Measurements from ENCODE around the gene LIMCH1. TPM values are rescaled to one million over a fixed set of nuclear protein-coding genes. Genes with fewer than 3 reads are reported as not detected.

LIMCH1 gene
- total RNA-seq, 2 donors from 2014 or later = 3.1 to 5.8 TPM

DNA sequence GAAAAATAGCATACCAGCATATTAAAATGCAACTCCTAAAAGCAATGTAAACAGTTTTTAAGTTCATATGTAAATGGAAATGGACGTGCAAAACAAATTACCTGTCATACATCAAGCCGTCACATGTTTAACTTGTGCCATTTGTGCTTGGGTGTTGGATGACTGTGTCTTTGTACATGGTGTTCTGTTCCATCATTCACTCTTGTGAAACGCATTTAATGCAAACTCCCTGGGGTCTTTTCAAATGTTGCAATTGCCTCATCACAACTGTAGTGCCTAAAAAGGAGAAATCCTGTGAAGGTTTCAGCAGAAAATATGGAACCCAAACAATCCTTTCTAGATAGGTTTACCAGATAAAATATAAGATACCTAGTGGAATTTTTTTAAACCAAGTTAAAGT is 158.2 kb downstream of the LIMCH1 start:
- TF ChIP-seq, protein P1, sequence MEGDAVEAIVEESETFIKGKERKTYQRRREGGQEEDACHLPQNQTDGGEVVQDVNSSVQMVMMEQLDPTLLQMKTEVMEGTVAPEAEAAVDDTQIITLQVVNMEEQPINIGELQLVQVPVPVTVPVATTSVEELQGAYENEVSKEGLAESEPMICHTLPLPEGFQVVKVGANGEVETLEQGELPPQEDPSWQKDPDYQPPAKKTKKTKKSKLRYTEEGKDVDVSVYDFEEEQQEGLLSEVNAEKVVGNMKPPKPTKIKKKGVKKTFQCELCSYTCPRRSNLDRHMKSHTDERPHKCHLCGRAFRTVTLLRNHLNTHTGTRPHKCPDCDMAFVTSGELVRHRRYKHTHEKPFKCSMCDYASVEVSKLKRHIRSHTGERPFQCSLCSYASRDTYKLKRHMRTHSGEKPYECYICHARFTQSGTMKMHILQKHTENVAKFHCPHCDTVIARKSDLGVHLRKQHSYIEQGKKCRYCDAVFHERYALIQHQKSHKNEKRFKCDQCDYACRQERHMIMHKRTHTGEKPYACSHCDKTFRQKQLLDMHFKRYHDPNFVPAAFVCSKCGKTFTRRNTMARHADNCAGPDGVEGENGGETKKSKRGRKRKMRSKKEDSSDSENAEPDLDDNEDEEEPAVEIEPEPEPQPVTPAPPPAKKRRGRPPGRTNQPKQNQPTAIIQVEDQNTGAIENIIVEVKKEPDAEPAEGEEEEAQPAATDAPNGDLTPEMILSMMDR (conservative IDR thresholded peaks at IDR 0.05) = no peak
- H3K27me3 Mint-ChIP-seq (ENCODE audit: insufficient read depth) = peaks cover 28% of the 10 kb centered on the region
- no peak overlapping the region for H3K27ac Mint-ChIP-seq
- H3K27ac ChIP-seq (ENCODE audit: low read depth, low read length) = no peak overlapping the region
- H3K36me3 Mint-ChIP-seq (ENCODE audit: low read depth) = no peaks in the 10 kb centered on the region
- WGBS, 2 experiments (ENCODE audit: insufficient coverage in 1 of 2, insufficient read length in 1 of 2) = 85 to 100% methylated on average over 2 to 3 of the region's 3 CpGs
- H3K4me3 Mint-ChIP-seq = no peak overlapping the region
- H3K9ac ChIP-seq (ENCODE audit: extremely low read depth, low read length, poor library complexity, severe bottlenecking) = no peak overlapping the region
- H3K9me3 Mint-ChIP-seq = no peaks in the 10 kb centered on the region
- H3K36me3 ChIP-seq (ENCODE audit: control insufficient read depth, insufficient read depth, low read length) = no peaks in the 10 kb centered on the region
- no peak for DNase-seq
- no peaks in the 10 kb centered on the region for H3K9me3 ChIP-seq (ENCODE audit: control insufficient read depth, low read length)
- H3K27me3 ChIP-seq (ENCODE audit: control insufficient read depth, insufficient read depth, low read length, poor library complexity, severe bottlenecking) = peaks cover 9% of the 10 kb centered on the region
- no peaks in the 10 kb centered on the region for H3K4me1 Mint-ChIP-seq
- H3K4me1 ChIP-seq (ENCODE audit: control insufficient read depth, insufficient read depth, low read length) = no peaks in the 10 kb centered on the region
- H3K4me3 ChIP-seq (ENCODE audit: low read length) = no peak overlapping the region

DNA sequence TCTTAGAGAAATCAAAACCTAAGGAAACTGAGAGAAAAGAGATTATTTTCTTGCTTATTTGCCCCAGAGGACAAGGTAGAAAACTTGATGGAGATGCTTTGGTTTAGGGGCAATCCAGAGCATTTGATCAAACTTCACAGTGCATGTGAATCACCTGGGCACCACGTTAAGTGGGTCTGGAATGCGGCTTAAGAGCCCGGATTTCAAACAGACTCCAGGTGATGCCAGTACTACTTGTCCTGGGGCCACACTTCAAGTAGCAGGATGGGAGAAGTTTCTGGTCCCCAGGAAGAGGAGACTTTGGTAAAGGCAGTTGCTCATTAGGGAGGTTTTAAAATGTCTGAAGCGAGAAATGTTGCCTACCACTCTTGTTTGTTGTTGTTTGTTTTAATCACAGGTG is 158.8 kb downstream of the LIMCH1 start:
- H3K27ac Mint-ChIP-seq = no peak overlapping the region
- DNase-seq = no peak
- H3K9me3 Mint-ChIP-seq = no peaks in the 10 kb centered on the region
- WGBS, 2 experiments (ENCODE audit: insufficient coverage in 1 of 2, insufficient read length in 1 of 2) = 81 to 88% methylated on average over 4 of the region's 4 CpGs
- H3K27me3 Mint-ChIP-seq (ENCODE audit: insufficient read depth) = peaks cover 33% of the 10 kb centered on the region
- Histone ChIP-seq H3K9ac (ENCODE audit: extremely low read depth, low read length, poor library complexity, severe bottlenecking) (no peak overlapping the region), H3K9me3 (ENCODE audit: control insufficient read depth, low read length) (no peaks in the 10 kb centered on the region), H3K4me1 (ENCODE audit: control insufficient read depth, insufficient read depth, low read length) (no peaks in the 10 kb centered on the region), H3K27ac (ENCODE audit: low read depth, low read length) (no peak overlapping the region), H3K4me3 (ENCODE audit: low read length) (no peak overlapping the region), H3K36me3 (ENCODE audit: control insufficient read depth, insufficient read depth, low read length) (no peaks in the 10 kb centered on the region), H3K27me3 (ENCODE audit: control insufficient read depth, insufficient read depth, low read length, poor library complexity, severe bottlenecking) (peaks cover 15% of the 10 kb centered on the region)
- H3K4me3 Mint-ChIP-seq = no peak overlapping the region
- no peaks in the 10 kb centered on the region for H3K36me3 Mint-ChIP-seq (ENCODE audit: low read depth)
- TF ChIP-seq, protein P1 (conservative IDR thresholded peaks at IDR 0.05) = no peak
- H3K4me1 Mint-ChIP-seq = no peaks in the 10 kb centered on the region

DNA sequence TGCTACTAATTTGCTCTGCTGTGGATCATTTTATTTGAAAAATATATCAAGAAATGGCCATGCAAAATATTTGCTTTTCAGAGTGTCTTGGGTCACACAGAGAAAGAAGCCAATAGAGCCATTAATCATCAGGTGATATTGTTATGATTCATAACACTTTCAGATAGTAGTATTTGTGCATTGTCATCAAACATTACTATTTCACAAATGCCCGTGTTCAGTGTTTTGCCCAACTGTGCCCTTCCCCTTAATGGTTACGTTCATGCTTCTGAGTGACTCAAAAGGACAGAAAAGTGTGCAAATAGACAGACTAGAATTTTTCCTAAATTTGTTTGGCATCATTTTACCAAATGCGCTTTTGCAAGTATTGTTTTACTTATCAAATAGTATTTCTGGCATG is 164.0 kb downstream of the LIMCH1 start:
- DNase-seq = no peak
- WGBS, 2 experiments (ENCODE audit: insufficient coverage in 1 of 2, insufficient read length in 1 of 2) = 88 to 100% methylated on average over 1 to 3 of the region's 3 CpGs
- H3K9me3 ChIP-seq (ENCODE audit: control insufficient read depth, low read length) = no peaks in the 10 kb centered on the region
- Mint-ChIP-seq H3K36me3 (ENCODE audit: low read depth) (no peaks in the 10 kb centered on the region), H3K27ac (no peak overlapping the region), H3K4me1 (no peaks in the 10 kb centered on the region), H3K27me3 (ENCODE audit: insufficient read depth) (peaks cover 58% of the 10 kb centered on the region), H3K9me3 (no peaks in the 10 kb centered on the region), H3K4me3 (no peak overlapping the region)
- H3K27ac ChIP-seq (ENCODE audit: low read depth, low read length) = no peak overlapping the region
- no peaks in the 10 kb centered on the region for H3K4me1 ChIP-seq (ENCODE audit: control insufficient read depth, insufficient read depth, low read length)
- TF ChIP-seq, protein P1 (conservative IDR thresholded peaks at IDR 0.05) = no peak
- H3K27me3 ChIP-seq (ENCODE audit: control insufficient read depth, insufficient read depth, low read length, poor library complexity, severe bottlenecking) = peaks cover 53% of the 10 kb centered on the region
- no peaks in the 10 kb centered on the region for H3K36me3 ChIP-seq (ENCODE audit: control insufficient read depth, insufficient read depth, low read length)
- no peak overlapping the region for H3K4me3 ChIP-seq (ENCODE audit: low read length)
- H3K9ac ChIP-seq (ENCODE audit: extremely low read depth, low read length, poor library complexity, severe bottlenecking) = no peak overlapping the region
